Progenitor cell of endocrine pancreas (in vitro differentiated cells): ENCODE results near the gene COX20. TPM values are rescaled to one million over a fixed set of nuclear protein-coding genes. Genes with fewer than 3 reads are reported as not detected.
"Not testable (repeated sequence)": the region's sequence is repeated elsewhere in the genome, so short reads cannot be mapped to it uniquely, and the experiment has no call there.

Experiments used
- DNase-seq: peaks from one replicate; pipeline ENCODE4 v3.0.0; 2021; ENCODE audit warnings: low spot score; ENCODE audit not compliant: unreplicated experiment
- H3K27ac Mint-ChIP-seq: 2 replicates; pipeline ENCODE4 v1.8.0; 2021; ENCODE audit warnings: mild to moderate bottlenecking, moderate library complexity, mixed read lengths
- H3K27me3 Mint-ChIP-seq: 2 replicates; pipeline ENCODE4 v1.8.0; 2021; ENCODE audit warnings: mixed read lengths
- H3K36me3 Mint-ChIP-seq: 2 replicates; pipeline ENCODE4 v1.8.0; 2022; ENCODE audit warnings: mixed read lengths; ENCODE audit not compliant: insufficient read depth
- H3K4me1 Mint-ChIP-seq: 2 replicates; pipeline ENCODE4 v1.8.0; 2021; ENCODE audit warnings: low read depth, mixed read lengths
- H3K4me3 Mint-ChIP-seq: 2 replicates; pipeline ENCODE4 v1.8.0; 2021; ENCODE audit warnings: low read depth, mild to moderate bottlenecking, moderate library complexity, mixed read lengths
- H3K9me3 Mint-ChIP-seq: 2 replicates; pipeline ENCODE4 v1.8.0; 2021; ENCODE audit warnings: low read depth, mixed read lengths
- CTCF ChIP-seq: fragments of 200-600 bp; sonication (generic); IDR thresholded peaks from one replicate; pipeline ENCODE4 v1.5.0; 2021; ENCODE audit warnings: antibody characterized with exemption, mild to moderate bottlenecking; ENCODE audit not compliant: unreplicated experiment
- total RNA-seq: library from RNA; stranded (reverse); gene quantifications from 2 replicates; pipeline ENCODE4 v1.2.1, GENCODE V29; 2021

Gene COX20
- total RNA-seq, 1 donor from 2014 or later, result 31.8 TPM

- Mint-ChIP-seq H3K4me3 (no peak overlapping the region), H3K36me3 (no peaks in the 10 kb centered on the region), H3K27me3 (no peaks in the 10 kb centered on the region), H3K4me1 (no peaks in the 10 kb centered on the region), H3K9me3 (no peaks in the 10 kb centered on the region), H3K27ac (no peak overlapping the region)
- TF ChIP-seq CTCF, result no peak
- no peak for DNase-seq
Observed at GRCh38 chr1:244822878-244823277, 12.6 kb upstream of the COX20 start.

GRCh38 chr1:244826712-244827111, 8.7 kb upstream of the COX20 start:
- no peak for TF ChIP-seq CTCF
- Mint-ChIP-seq H3K9me3 (no peaks in the 10 kb centered on the region), H3K27me3 (no peaks in the 10 kb centered on the region), H3K27ac (no peak overlapping the region), H3K36me3 (no peaks in the 10 kb centered on the region), H3K4me1 (no peaks in the 10 kb centered on the region), H3K4me3 (no peak overlapping the region)
- DNase-seq, result no peak

- no peak for TF ChIP-seq CTCF
- Mint-ChIP-seq H3K27me3 (no peaks in the 10 kb centered on the region), H3K9me3 (no peaks in the 10 kb centered on the region), H3K27ac (no peak overlapping the region), H3K36me3 (no peaks in the 10 kb centered on the region), H3K4me3 (no peak overlapping the region), H3K4me1 (peaks cover 2% of the 10 kb centered on the region)
- DNase-seq, result no peak
Observed at GRCh38 chr1:244830639-244831038, 4.8 kb upstream of the COX20 start.

- H3K9me3 Mint-ChIP-seq, H3K27ac Mint-ChIP-seq, H3K36me3 Mint-ChIP-seq, H3K27me3 Mint-ChIP-seq, DNase-seq, H3K4me3 Mint-ChIP-seq: not testable (repeated sequence)
- peaks cover 21% of the 10 kb centered on the region for H3K4me1 Mint-ChIP-seq
Observed at GRCh38 chr1:244833260-244833659, 2.2 kb upstream of the COX20 start.

GRCh38 chr1:244833734-244834542, 1.5 kb upstream of the COX20 start:
- Mint-ChIP-seq H3K27me3 (no peaks in the 10 kb centered on the region), H3K4me3 (peak overlapping the region; percentile 88), H3K27ac (peak overlapping the region; percentile 100), H3K36me3 (peaks cover 14% of the 10 kb centered on the region), H3K9me3 (no peaks in the 10 kb centered on the region), H3K4me1 (peaks cover 26% of the 10 kb centered on the region)
- DNase-seq, result peak; percentile 12
- TF ChIP-seq CTCF, result peak; percentile 46
